ENCODE measurements around the gene EGFL7.
"Not testable (repeated sequence)": the region's sequence is repeated elsewhere in the genome, so short reads cannot be mapped to it uniquely, and the experiment has no call there.

Gene EGFL7

GRCh38 chr9:136695435-136695895, 32.7 kb downstream of the EGFL7 start:
- in situ Hi-C loops (cut with MboI; ENCODE audit: low sequenced_read_pairs) = no loop called here

DNA sequence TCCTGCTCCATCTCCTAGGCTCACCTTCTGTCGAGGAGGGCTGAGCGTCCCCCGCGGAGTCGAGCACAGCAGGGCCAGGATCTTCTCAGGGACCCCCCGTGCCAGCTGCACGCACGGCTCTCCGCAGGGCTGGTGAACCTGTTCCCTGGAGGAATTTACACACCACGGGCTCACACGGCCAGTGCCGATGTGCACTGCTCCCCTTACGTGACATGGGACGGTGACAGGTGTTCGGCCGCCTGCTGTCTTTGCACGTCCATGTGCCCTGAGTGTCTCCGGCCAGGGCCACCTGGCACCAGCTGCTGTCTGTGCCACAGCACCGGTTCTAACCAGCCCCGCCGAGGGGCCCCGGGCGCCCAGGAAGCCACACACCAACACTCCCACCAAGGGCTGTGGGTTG, 33.2 kb downstream of the EGFL7 start:
- in situ Hi-C loops (cut with MboI; ENCODE audit: low sequenced_read_pairs) = no loop called here

GRCh38 chr9:136696502-136696901, 33.8 kb downstream of the EGFL7 start:
- in situ Hi-C loops (cut with MboI; ENCODE audit: low sequenced_read_pairs) = no loop called here

- in situ Hi-C loops (cut with MboI; ENCODE audit: low sequenced_read_pairs) = no loop called here
Measured at GRCh38 chr9:136697146-136697820, 34.6 kb downstream of the EGFL7 start.

DNA sequence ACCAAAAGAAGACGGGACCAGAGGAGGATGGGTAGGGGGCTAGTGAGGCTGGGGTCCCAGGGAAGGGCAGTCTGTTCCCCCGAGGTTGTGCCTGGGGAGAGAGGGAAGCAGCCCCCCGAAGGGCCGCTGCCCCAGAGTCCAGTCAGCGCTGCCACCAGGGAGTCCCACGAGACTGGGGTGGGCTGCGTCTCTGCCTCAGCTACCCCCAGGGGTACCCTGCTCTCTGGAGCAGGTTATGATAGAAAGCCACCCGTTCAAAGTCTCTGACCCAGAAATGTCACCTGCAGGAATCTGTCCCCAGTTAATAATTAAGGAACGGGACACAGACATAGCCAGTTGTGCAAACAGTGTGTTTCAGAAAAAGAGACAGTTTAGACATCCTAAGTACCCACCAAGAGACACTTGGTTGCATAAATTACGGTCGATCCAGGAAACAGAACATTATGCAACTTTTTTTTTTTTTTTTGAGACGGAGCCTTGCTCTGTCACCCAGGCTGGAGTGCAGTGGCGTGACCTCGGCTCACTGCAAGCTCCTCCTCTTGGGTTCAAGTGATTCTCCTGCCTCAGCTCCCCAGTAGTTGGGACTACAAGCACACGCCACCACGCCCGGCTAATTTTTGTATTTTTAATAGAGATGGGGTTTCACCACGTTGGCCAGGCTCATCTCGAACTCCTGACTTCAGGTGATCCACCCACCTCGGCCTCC, 35.3 kb downstream of the EGFL7 start:
- in situ Hi-C loops (cut with MboI; ENCODE audit: low sequenced_read_pairs) = no loop called here

- in situ Hi-C loops (cut with MboI; ENCODE audit: low sequenced_read_pairs) = no loop called here
Measured at GRCh38 chr9:136698635-136699246, 36.0 kb downstream of the EGFL7 start.

DNA sequence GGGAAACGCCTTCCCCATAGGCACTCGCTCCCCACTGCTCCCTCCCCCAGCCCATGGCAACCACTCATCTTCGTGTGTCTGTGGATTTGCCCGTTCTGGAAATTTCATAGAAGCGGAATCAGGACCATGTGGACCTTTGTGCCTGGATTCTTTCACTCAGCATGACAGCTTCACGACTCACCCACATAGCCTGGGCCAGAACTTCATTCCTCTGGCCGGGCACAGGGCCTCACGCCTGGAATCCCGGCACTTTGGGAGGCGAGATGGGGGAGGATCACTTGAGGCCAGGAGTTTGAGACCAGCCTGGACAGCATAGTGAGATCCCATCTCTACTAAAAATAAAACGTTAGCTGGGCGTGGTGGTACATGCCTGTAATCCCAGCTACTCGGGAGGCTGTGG, 37.6 kb downstream of the EGFL7 start:
- in situ Hi-C loops (cut with MboI; ENCODE audit: low sequenced_read_pairs) = no loop called here

GRCh38 chr9:136700959-136701667, 38.4 kb downstream of the EGFL7 start:
- in situ Hi-C loops (cut with MboI; ENCODE audit: low sequenced_read_pairs) = no loop called here

DNA sequence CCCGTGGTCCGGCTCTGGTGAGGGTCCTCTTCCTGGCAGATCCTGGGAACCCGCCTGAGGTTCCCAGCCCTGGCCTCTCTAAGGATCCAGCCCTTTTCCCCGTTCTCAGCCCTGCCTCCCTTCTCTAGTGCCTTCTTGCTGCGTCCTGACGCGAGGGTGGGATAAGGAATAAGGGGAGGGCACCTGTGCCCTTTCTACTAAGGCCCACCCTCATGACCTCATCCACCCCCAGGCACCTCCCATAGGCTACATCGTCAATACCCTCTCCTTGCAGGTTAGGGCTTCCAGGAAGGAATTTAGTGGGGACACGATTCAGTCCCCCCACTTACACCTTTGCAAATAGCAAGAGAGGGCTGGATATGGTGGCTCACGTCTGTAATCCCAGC, 38.9 kb downstream of the EGFL7 start:
- in situ Hi-C loops (cut with MboI; ENCODE audit: low sequenced_read_pairs) = no loop called here

DNA sequence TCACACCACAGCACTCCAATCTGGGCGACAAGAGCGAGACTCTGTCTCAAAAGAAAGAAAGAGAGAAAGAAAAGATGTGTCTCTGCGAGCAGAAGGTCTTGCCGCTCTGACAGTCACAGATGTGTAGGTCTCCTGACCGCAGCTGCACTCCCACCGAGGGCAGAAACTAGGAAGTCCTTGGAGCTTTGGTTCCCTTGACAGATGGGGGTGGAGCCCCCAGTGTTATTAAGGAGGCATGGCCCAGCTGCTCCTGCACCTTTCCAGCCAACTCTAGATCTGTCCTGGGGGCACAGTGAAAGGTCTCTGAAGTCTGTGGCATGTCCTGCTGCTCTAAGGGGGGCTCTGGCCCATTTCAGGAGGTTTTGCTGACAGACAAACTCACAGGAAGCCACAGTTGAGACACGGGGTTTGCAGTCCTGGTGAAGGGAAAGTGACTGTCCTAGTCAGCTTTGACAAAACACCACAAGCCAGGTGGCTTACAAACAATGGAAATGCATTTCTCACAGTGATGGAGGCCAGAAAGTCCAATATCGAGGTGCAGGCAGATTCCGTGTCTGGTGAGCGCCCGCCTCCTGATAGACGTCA, 40.7 kb downstream of the EGFL7 start:
- in situ Hi-C loops (cut with MboI; ENCODE audit: low sequenced_read_pairs) = no loop called here

DNA sequence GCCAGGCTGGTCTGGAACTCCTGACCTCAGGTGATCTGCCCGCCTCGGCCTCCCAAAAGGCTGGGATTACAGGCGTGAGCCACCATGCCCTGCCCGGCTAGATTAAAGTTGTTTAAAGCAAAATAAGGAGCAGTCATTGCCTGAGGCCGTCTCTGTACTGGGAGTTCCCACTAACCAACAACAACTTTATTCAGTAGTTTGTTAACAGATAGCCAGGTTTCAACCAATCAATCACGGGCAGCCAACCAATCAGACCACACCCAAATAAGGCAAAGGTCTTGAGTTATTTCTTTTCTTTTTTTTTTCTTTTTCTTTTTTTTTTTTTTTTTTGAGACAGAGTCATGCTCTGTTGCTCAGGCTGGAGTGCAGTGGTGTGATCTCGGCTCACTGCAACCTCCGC, 42.0 kb downstream of the EGFL7 start:
- in situ Hi-C loops (cut with MboI; ENCODE audit: low sequenced_read_pairs) = not testable (repeated sequence)

GRCh38 chr9:136705564-136705963, 42.8 kb downstream of the EGFL7 start:
- in situ Hi-C loops (cut with MboI; ENCODE audit: low sequenced_read_pairs) = no loop called here

DNA sequence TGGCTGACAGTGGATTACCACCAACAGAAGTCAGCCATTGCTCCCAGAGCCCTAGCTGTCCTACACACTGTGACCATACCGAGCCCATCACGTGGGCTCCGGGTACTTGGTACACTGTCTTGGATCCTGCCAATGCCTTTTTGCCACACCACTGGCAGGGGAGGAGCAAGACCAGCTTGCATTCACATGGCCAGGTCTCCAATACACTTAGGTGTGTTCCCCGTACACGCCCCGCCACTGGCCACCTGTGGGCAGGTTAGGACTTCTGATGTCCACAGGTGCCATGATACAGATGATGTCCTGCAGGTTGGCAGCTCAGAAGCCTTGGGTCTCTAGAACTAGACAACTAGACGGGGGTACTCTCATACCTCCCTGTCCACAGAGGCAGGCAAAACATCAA, 44.3 kb downstream of the EGFL7 start:
- in situ Hi-C loops (cut with MboI; ENCODE audit: low sequenced_read_pairs) = no loop called here

DNA sequence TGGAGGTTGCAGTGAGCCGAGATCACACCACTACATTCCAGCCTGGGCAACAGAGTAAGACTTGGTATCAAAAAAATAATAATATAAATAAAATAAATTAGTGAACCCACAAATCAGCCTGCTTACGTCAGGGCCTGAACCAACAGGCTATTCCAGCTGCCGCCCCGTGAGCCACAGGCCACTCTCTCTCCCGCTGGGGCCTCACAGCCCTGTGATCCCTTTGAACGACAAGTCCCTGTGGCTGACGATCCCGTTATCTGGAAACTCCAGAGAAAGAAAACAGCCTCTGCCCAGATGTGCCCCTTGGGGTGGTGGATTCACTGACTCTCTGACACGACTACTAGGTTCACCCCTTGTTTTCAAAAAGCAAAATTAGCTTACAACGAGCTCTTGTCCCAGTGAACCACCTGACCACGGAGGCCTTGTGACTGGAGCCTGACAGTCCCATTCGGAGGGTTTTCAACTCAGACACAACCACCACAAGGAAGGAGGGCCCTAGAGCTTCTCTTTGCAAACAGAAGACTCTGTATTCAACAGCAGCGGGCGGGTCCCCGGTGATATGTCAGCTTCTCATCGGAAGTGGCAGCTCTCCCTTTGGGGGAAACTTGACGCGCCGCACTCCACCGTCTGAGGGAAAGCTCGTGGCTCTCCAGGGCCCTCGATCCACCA, 45.3 kb downstream of the EGFL7 start:
- in situ Hi-C loops (cut with MboI; ENCODE audit: low sequenced_read_pairs) = no loop called here

- in situ Hi-C loops (cut with MboI; ENCODE audit: low sequenced_read_pairs) = no loop called here
Measured at GRCh38 chr9:136709454-136710109, 46.9 kb downstream of the EGFL7 start.

DNA sequence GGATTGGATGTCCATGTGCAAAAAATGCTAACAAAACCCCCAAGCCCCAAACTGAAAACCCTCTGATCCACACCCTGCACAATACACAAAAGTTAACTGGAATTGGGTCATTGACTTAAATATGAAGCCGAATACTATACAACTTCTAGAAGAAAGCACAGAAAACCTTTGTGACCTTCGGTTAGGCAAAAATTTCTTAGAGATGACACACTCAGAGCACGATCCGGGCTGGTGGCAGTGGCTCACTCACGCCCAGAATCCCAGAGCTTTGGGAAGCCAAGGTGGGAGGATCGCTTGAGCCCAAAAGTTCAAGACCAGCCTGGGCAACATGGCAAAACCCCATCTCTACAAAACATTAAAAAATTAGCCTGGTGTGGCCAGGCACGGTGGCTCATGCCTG, 47.8 kb downstream of the EGFL7 start:
- in situ Hi-C loops (cut with MboI; ENCODE audit: low sequenced_read_pairs) = no loop called here

DNA sequence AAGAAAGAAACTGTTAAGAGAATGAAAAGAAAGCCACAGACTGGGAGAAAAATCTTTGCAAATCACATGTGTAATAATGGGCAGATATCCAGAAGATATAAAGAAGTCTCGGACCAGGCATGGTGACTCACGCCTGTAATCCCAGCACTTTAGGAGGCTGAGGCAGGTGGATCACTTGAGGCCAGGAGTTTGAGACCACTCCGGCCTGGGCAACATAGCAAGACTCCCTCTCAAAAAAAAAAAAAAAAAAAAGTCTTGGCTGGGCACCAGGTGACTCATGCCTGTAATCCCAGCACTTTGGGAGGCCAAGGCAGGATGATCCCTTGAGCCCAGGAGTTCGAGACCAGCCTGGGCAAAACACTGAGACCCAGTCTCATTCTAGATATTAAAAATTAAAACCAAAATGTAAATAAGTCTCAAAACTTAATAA, 48.5 kb downstream of the EGFL7 start:
- in situ Hi-C loops (cut with MboI; ENCODE audit: low sequenced_read_pairs) = not testable (repeated sequence)

- in situ Hi-C loops (cut with MboI; ENCODE audit: low sequenced_read_pairs) = no loop called here
Measured at GRCh38 chr9:136711751-136712689, 49.3 kb downstream of the EGFL7 start, which contains the start of gene DIPK1B. Gene DIPK1B (plus strand): TSS chr9:136712572. CDS start chr9:136712666, 94 bp downstream.

All from HL-60/S4 treated with phorbol 12-myristate 13-acetate at 8.2 ng/mL for 4 days and 3 days (cell line).